HCEC 1CT (cell line): ENCODE results near the gene FGF7.
"Not testable (repeated sequence)": the region's sequence is repeated elsewhere in the genome, so short reads cannot be mapped to it uniquely, and the experiment has no call there.

Experiments used
- DNase-seq: peaks from one replicate; pipeline ENCODE4 v3.0.0-alpha.2; 2017

Gene FGF7

DNA sequence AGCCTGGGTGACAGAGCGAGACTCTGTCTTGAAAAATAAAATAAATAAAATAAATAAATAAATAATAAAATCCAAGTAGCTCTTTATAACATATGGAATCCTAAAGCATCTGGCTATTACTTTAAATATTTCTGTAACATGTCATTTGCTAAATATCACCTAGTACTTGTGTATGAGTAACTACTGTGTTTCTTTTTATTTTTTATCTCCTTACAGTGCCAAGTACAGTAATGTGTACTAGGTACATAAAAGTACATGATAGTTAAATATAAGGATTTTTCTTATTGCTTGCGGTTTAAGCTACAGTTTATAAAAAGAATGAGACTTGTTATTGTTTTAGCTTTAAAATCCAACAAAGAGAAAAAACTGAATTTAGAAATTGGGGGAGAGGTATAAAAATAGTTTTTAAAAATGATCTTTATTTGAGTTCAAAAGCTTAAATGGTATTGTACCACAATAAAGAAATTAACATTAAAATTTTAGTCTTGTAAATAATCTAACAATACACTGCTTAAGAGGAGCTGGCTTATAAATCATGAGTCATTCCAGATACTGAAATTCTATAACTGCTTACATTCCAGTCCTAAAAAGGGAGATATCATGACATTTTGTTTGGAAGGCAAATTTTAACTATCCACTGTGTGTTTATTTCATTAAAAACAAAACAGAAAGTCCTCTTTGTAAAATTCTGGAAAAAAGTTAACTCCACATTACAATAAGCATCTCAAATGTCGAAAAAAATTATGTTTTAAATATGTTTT lies 73.1 kb downstream of the FGF7 start:
- peak; percentile 80 for DNase-seq

GRCh38 chr15:49501586-49501985 lies 78.5 kb downstream of the FGF7 start:
- DNase-seq = no peak

GRCh38 chr15:49506341-49506740 lies 83.3 kb downstream of the FGF7 start:
- no peak for DNase-seq

DNA sequence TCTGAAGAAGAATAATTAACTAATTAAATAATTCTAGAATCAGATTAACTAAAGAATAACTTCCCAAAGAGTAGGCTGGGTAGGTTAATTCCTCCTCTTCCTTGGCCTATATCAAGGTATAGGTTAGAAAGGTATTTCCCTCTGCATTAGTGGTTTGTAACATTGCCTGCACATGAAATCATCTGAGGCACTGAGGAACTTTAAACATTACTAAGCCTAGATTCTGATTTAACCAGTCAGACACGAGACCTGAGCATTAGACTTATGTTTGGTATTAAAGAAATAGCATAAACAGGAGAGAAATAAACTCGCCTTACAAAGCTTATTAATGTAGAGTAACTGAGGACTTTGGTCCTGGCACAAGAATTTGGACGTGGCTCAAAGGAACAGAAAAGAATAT lies 84.2 kb downstream of the FGF7 start:
- DNase-seq = no peak

GRCh38 chr15:49512739-49513138 lies 89.7 kb downstream of the FGF7 start:
- DNase-seq = not testable (repeated sequence)

DNA sequence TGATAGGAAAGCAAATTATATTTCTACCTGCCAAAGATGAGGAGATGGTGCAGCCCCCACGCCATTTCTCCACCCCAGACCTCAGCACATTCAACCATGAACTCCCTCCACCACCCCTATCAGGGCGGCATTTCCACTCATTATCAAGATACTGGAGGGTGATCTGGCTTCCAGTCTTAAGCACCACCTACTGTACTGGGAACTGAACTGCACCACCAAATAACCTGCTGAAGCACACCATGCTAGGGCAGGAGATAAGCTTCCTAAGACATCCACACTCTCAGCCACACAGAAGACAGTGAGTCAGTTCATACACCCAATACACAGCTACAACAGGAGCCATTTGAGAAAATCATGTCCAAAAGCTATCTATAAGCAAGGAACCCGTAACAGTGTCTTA lies 98.8 kb downstream of the FGF7 start:
- DNase-seq = no peak

GRCh38 chr15:49528289-49528688 lies 105.2 kb downstream of the FGF7 start:
- DNase-seq = no peak

GRCh38 chr15:49530092-49530491 lies 107.0 kb downstream of the FGF7 start:
- DNase-seq = peak; percentile 24
